KMS-11 (cell line): ENCODE measurements around the gene CACNA2D1.

Experiments
- H2AFZ ChIP-seq: fragments of 200-600 bp; sonication (generic); 2 replicates; pipeline ENCODE4 v1.6.1; 2016; ENCODE audit warnings: antibody characterized with exemption, mixed run types, low read depth
- H3K27ac ChIP-seq: fragments of 200-600 bp; sonication (generic); 2 replicates; pipeline ENCODE4 v1.6.1; 2016; ENCODE audit warnings: mild to moderate bottlenecking, mixed run types
- H3K27me3 ChIP-seq: fragments of 200-600 bp; sonication (generic); 2 replicates; pipeline ENCODE4 v1.6.1; 2017; ENCODE audit warnings: mild to moderate bottlenecking, low read depth, mixed run types, moderate library complexity; ENCODE audit not compliant: insufficient read depth
- H3K36me3 ChIP-seq: fragments of 200-600 bp; sonication (generic); 2 replicates; pipeline ENCODE4 v1.6.1; 2017; ENCODE audit warnings: mild to moderate bottlenecking, mixed run types; ENCODE audit not compliant: insufficient read depth
- H3K4me1 ChIP-seq: fragments of 200-600 bp; sonication (generic); 2 replicates; pipeline ENCODE4 v1.6.1; 2016; ENCODE audit warnings: mild to moderate bottlenecking, low read depth, mixed run types; ENCODE audit not compliant: poor library complexity, severe bottlenecking
- H3K4me2 ChIP-seq: fragments of 200-600 bp; sonication (generic); 2 replicates; pipeline ENCODE4 v1.7.0; 2016; ENCODE audit warnings: mild to moderate bottlenecking, mixed run types
- H3K4me3 ChIP-seq: fragments of 200-600 bp; sonication (generic); IDR thresholded peaks from 2 replicates; pipeline ENCODE4 v1.6.1; 2017; ENCODE audit warnings: low read depth, low read length, mixed read lengths; ENCODE audit not compliant: insufficient read depth
- H3K79me2 ChIP-seq: fragments of 200-600 bp; sonication (generic); 2 replicates; pipeline ENCODE4 v1.6.1; 2016; ENCODE audit warnings: low read depth, mixed run types; ENCODE audit not compliant: insufficient read depth
- H3K9ac ChIP-seq: fragments of 200-600 bp; sonication (generic); 2 replicates; pipeline ENCODE4 v1.6.1; 2016; ENCODE audit warnings: mild to moderate bottlenecking, mixed run types
- H4K20me1 ChIP-seq: fragments of 200-600 bp; sonication (generic); 2 replicates; pipeline ENCODE4 v1.6.1; 2016; ENCODE audit warnings: mild to moderate bottlenecking, mixed run types; ENCODE audit not compliant: insufficient read depth
- TF ChIP-seq, protein P1 (sequence below): fragments of 200-600 bp; sonication (generic); conservative IDR thresholded peaks from 2 replicates; pipeline ENCODE4 v1.6.1; 2017; ENCODE audit warnings: low read depth, mild to moderate bottlenecking, antibody characterized with exemption, low read length, moderate library complexity, mixed read lengths

Gene CACNA2D1

DNA sequence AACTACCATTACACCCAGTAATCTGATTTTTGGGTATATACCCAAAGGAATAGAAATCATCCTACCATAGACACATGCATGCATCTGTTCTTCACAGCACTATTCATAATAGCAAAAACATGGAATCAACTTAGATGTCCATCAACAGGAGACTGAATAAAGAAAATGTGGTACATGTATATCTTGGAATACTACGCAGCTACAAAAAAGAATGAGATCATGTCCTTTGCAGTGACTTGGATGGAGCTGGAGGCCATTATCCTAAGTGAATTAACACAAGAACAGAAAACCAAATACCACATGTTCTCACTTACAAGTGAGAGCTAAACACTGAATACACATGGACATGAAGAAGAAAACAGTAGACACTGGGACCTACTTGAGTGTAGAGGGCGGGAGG is 254.9 kb downstream of the CACNA2D1 start:
- H3K79me2 ChIP-seq, result no peaks in the 10 kb centered on the region
- no peak overlapping the region for H3K27ac ChIP-seq
- H3K4me3 ChIP-seq, result no peak overlapping the region
- H3K36me3 ChIP-seq, result no peaks in the 10 kb centered on the region
- no peak overlapping the region for H3K9ac ChIP-seq
- no peak overlapping the region for H2AFZ ChIP-seq
- TF ChIP-seq, protein P1, sequence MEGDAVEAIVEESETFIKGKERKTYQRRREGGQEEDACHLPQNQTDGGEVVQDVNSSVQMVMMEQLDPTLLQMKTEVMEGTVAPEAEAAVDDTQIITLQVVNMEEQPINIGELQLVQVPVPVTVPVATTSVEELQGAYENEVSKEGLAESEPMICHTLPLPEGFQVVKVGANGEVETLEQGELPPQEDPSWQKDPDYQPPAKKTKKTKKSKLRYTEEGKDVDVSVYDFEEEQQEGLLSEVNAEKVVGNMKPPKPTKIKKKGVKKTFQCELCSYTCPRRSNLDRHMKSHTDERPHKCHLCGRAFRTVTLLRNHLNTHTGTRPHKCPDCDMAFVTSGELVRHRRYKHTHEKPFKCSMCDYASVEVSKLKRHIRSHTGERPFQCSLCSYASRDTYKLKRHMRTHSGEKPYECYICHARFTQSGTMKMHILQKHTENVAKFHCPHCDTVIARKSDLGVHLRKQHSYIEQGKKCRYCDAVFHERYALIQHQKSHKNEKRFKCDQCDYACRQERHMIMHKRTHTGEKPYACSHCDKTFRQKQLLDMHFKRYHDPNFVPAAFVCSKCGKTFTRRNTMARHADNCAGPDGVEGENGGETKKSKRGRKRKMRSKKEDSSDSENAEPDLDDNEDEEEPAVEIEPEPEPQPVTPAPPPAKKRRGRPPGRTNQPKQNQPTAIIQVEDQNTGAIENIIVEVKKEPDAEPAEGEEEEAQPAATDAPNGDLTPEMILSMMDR, result no peak
- H3K4me1 ChIP-seq, result no peaks in the 10 kb centered on the region
- no peaks in the 10 kb centered on the region for H4K20me1 ChIP-seq
- no peak overlapping the region for H3K4me2 ChIP-seq
- H3K27me3 ChIP-seq, result no peaks in the 10 kb centered on the region

DNA sequence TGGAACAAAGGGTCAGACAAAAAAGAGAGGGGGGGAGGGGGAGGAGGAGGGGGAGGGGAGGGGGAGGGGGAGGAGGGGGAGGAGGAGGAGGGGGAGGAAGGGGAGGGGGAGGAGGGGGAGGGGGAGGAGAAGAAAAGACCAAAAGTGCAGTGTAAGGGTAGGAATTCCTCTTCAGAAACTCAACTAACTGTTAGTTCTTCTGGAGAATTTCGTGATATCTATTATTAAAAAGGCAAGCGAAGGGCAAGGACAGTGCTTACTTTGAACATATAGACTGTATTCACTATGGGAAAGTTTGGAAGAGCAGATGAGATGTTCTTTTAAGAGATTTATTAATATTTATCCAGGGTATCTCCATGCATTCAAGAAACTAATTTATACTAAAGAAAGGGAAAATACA is 258.1 kb downstream of the CACNA2D1 start:
- Histone ChIP-seq H3K36me3 (no peaks in the 10 kb centered on the region), H3K9ac (no peak overlapping the region), H3K79me2 (no peaks in the 10 kb centered on the region), H4K20me1 (no peaks in the 10 kb centered on the region), H3K27ac (no peak overlapping the region), H3K4me1 (no peaks in the 10 kb centered on the region), H3K4me2 (no peak overlapping the region), H2AFZ (no peak overlapping the region), H3K27me3 (no peaks in the 10 kb centered on the region), H3K4me3 (no peak overlapping the region)
- TF ChIP-seq, protein P1, result no peak

DNA sequence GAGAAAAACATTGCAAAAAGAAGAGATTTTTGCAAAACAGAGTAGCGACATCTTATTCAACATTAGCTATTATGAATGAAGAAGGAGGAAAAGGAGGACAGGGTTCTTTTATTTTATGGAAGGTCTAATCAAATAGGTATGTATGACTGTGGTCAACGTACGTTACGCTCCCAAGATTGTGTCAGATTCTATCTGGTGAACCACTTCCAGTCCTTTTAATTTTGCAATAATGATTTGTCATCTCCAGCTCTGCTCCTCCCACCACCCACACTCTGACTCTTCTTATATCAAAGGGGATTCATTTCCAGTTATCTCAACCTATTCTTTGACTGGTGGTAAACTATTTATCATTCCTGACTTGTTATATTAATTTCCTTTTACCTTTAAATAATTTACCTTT is 259.9 kb downstream of the CACNA2D1 start:
- Histone ChIP-seq H3K4me1 (no peaks in the 10 kb centered on the region), H3K4me3 (no peak overlapping the region), H3K4me2 (no peak overlapping the region), H3K27me3 (no peaks in the 10 kb centered on the region), H2AFZ (no peak overlapping the region), H3K79me2 (no peaks in the 10 kb centered on the region), H3K9ac (no peak overlapping the region), H3K27ac (no peak overlapping the region), H4K20me1 (no peaks in the 10 kb centered on the region), H3K36me3 (no peaks in the 10 kb centered on the region)
- TF ChIP-seq, protein P1, result no peak

DNA sequence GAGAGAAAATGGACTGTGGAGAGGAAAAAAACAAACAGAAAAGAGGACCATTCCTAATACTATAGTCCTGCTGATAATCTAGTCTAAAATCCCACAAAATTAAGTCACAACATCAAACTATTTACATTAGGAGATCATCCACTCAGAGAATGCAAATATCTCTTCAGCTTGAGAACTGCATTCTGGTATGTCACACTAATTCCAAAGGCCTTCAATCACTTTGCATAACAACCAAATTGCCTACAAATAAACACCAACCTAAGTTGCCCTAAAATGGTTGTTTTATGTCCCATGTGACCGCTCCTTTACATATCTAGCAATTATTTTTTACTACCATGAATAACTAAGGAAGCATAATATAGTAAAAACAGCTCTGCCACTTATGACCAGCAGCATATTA is 264.3 kb downstream of the CACNA2D1 start:
- no peaks in the 10 kb centered on the region for H3K79me2 ChIP-seq
- no peak overlapping the region for H3K9ac ChIP-seq
- H4K20me1 ChIP-seq, result no peaks in the 10 kb centered on the region
- no peak overlapping the region for H3K27ac ChIP-seq
- H3K4me2 ChIP-seq, result no peak overlapping the region
- no peaks in the 10 kb centered on the region for H3K27me3 ChIP-seq
- no peaks in the 10 kb centered on the region for H3K36me3 ChIP-seq
- H3K4me1 ChIP-seq, result no peaks in the 10 kb centered on the region
- TF ChIP-seq, protein P1, result no peak
- H3K4me3 ChIP-seq, result no peak overlapping the region
- no peak overlapping the region for H2AFZ ChIP-seq
